GM19238 (cell line): ENCODE data around the gene XPO4.
"Not testable (repeated sequence)": the region's sequence is repeated elsewhere in the genome, so short reads cannot be mapped to it uniquely, and the experiment has no call there.

Experiments
- DNase-seq: peaks from one replicate; pipeline ENCODE4 v3.0.0; 2011; ENCODE audit warnings: low spot score; ENCODE audit not compliant: insufficient read length

The XPO4 gene

GRCh38 chr13:20891034-20891433 lies 11.5 kb downstream of the XPO4 start:
- no peak for DNase-seq

- not testable (repeated sequence) for DNase-seq
Observed at GRCh38 chr13:20890540-20890939, 12.0 kb downstream of the XPO4 start.

GRCh38 chr13:20882206-20882605 lies 20.3 kb downstream of the XPO4 start:
- no peak for DNase-seq

- no peak for DNase-seq
Observed at GRCh38 chr13:20877902-20878301, 24.6 kb downstream of the XPO4 start.

- DNase-seq: not testable (repeated sequence)
Observed at GRCh38 chr13:20876802-20877201, 25.7 kb downstream of the XPO4 start.

GRCh38 chr13:20874439-20874838 lies 28.1 kb downstream of the XPO4 start:
- not testable (repeated sequence) for DNase-seq

- no peak for DNase-seq
Observed at GRCh38 chr13:20873348-20873747, 29.2 kb downstream of the XPO4 start.

- DNase-seq: no peak
Observed at GRCh38 chr13:20870829-20871228, 31.7 kb downstream of the XPO4 start.

- no peak for DNase-seq
Observed at GRCh38 chr13:20869540-20869939, 33.0 kb downstream of the XPO4 start.

- DNase-seq: no peak
Observed at GRCh38 chr13:20867408-20867807, 35.1 kb downstream of the XPO4 start.

GRCh38 chr13:20861666-20862065 lies 40.9 kb downstream of the XPO4 start:
- DNase-seq: not testable (repeated sequence)

- DNase-seq: no peak
Observed at GRCh38 chr13:20860844-20861243, 41.7 kb downstream of the XPO4 start.

- no peak for DNase-seq
Observed at GRCh38 chr13:20856650-20857049, 45.9 kb downstream of the XPO4 start.

- DNase-seq: no peak
Observed at GRCh38 chr13:20851844-20852402, 50.6 kb downstream of the XPO4 start.

- DNase-seq: no peak
Observed at GRCh38 chr13:20848944-20849343, 53.6 kb downstream of the XPO4 start.

- no peak for DNase-seq
Observed at GRCh38 chr13:20848203-20848602, 54.3 kb downstream of the XPO4 start.

GRCh38 chr13:20847296-20847695 lies 55.2 kb downstream of the XPO4 start:
- DNase-seq: no peak

GRCh38 chr13:20843166-20843565 lies 59.4 kb downstream of the XPO4 start:
- DNase-seq: no peak

- no peak for DNase-seq
Observed at GRCh38 chr13:20840568-20840967, 62.0 kb downstream of the XPO4 start.

- no peak for DNase-seq
Observed at GRCh38 chr13:20833900-20834679, 68.5 kb downstream of the XPO4 start.

GRCh38 chr13:20832861-20833260 lies 69.7 kb downstream of the XPO4 start:
- no peak for DNase-seq

GRCh38 chr13:20831933-20832332 lies 70.6 kb downstream of the XPO4 start:
- no peak for DNase-seq

- DNase-seq: no peak
Observed at GRCh38 chr13:20831254-20831653, 71.3 kb downstream of the XPO4 start.
